ENCODE data around the gene OLIG2. TPM values are rescaled to one million over a fixed set of nuclear protein-coding genes. Genes with fewer than 3 reads are reported as not detected.

OLIG2 gene
- polyA plus RNA-seq, 1 of the 3 experiments (the other 2 are of a cell fraction), result not detected

GRCh38 chr21:33069994-33070743 lies 44.4 kb downstream of the OLIG2 start, which contains the start of gene OLIG1:
TSS of gene OLIG1 (plus strand) at chr21:33070141. CDS start at chr21:33070247, 106 bp downstream.
- Histone ChIP-seq H3K79me2 (ENCODE audit: insufficient read depth) (no peaks in the 10 kb centered on the region), H3K36me3 (replicated peaks in 1 of 2; ENCODE audit: control insufficient read depth in 1 of 2, insufficient read depth in 2 of 2, low read length in 1 of 2) (no peaks in the 10 kb centered on the region), H2AFZ (ENCODE audit: low read depth) (no peak within 1 kb of the TSS), H3F3A (replicated peaks; ENCODE audit: insufficient read depth) (no peaks in the 10 kb centered on the region), H3K9me2 (no peaks in the 10 kb centered on the region), H3K27me3 (ENCODE audit: insufficient read depth) (peaks cover 97% of the 10 kb centered on the region), H3K4me1 (ENCODE audit: control insufficient read depth in 1 of 2, insufficient read depth in 2 of 2, low read depth in 1 of 2, low read length in 1 of 2) (no peaks in the 10 kb centered on the region), H3K27ac (ENCODE audit: low read depth in 2 of 2, low read length in 1 of 2) (no peak within 1 kb of the TSS), H3K4me2 (no peak within 1 kb of the TSS; the same call in 1 of the 2 replicates), H3K9ac (no peak within 1 kb of the TSS), H4K20me1 (ENCODE audit: insufficient read depth) (no peaks in the 10 kb centered on the region), H3K4me3 (ENCODE audit: low read depth in 2 of 2, low read length in 1 of 2) (no peak within 1 kb of the TSS; a peak in 1 of 4 replicates), H3K9me3 (no peaks in the 10 kb centered on the region)
- 0% methylated on average over 12 of the region's 82 CpGs for WGBS (ENCODE audit: low lambda C conversion rate)
- ChIA-PET CTCF (no interaction called here), POLR2A (no interaction called here)
- DNase-seq, result peak; percentile 48
- TF ChIP-seq FOXJ3 (CRISPR knock-in tag; IDR thresholded peaks at IDR 0.05), result no peak
- no peak for TF ChIP-seq USF2 (IDR thresholded peaks at IDR 0.05; ENCODE audit: borderline replicate concordance, low read depth, low read length)
- no peak for TF ChIP-seq RXRA (IDR thresholded peaks at IDR 0.05; ENCODE audit: borderline replicate concordance, low read depth)
- TF ChIP-seq TCF12 (IDR thresholded peaks at IDR 0.05), result no peak
- no peak for TF ChIP-seq RCOR1 (IDR thresholded peaks at IDR 0.05; ENCODE audit: low read length)
- no peak for TF ChIP-seq NFIC (IDR thresholded peaks at IDR 0.05; ENCODE audit: borderline replicate concordance)
- no peak for TF ChIP-seq ELF1 (IDR thresholded peaks at IDR 0.05)
- TF ChIP-seq FOSL2 (IDR thresholded peaks at IDR 0.05; ENCODE audit: borderline replicate concordance, low read depth), result no peak
- TF ChIP-seq YY1 (IDR thresholded peaks at IDR 0.05; ENCODE audit: low read depth), result no peak
- no peak for TF ChIP-seq USF1 (IDR thresholded peaks at IDR 0.05; ENCODE audit: borderline replicate concordance, low read depth)
- TF ChIP-seq REST (IDR thresholded peaks at IDR 0.05; ENCODE audit: low read depth, low read length), result no peak
- no peak for TF ChIP-seq NRF1 (IDR thresholded peaks at IDR 0.05; ENCODE audit: low read depth, low read length)
- no peak for TF ChIP-seq POLR2AphosphoS5 (IDR thresholded peaks at IDR 0.05; ENCODE audit: low read depth, low read length)
- no peak for TF ChIP-seq RFX5 (IDR thresholded peaks at IDR 0.05; ENCODE audit: low read length)
- no peak for TF ChIP-seq MXI1 (IDR thresholded peaks at IDR 0.05; ENCODE audit: low read depth, low read length)
- TF ChIP-seq ZBTB33 (IDR thresholded peaks at IDR 0.05; ENCODE audit: borderline replicate concordance, low read depth), result no peak
- TF ChIP-seq JUND (IDR thresholded peaks at IDR 0.05), result no peak
- TF ChIP-seq EZH2phosphoT487 (IDR thresholded peaks at IDR 0.05; ENCODE audit: borderline replicate concordance, low read depth), result no peak

Measured in SK-N-SH (cell line).